Measurements from ENCODE around the gene MINDY1.
A peak's percentile ranks its signal among the peaks of the same experiment; 100 is the strongest.

The MINDY1 gene

DNA sequence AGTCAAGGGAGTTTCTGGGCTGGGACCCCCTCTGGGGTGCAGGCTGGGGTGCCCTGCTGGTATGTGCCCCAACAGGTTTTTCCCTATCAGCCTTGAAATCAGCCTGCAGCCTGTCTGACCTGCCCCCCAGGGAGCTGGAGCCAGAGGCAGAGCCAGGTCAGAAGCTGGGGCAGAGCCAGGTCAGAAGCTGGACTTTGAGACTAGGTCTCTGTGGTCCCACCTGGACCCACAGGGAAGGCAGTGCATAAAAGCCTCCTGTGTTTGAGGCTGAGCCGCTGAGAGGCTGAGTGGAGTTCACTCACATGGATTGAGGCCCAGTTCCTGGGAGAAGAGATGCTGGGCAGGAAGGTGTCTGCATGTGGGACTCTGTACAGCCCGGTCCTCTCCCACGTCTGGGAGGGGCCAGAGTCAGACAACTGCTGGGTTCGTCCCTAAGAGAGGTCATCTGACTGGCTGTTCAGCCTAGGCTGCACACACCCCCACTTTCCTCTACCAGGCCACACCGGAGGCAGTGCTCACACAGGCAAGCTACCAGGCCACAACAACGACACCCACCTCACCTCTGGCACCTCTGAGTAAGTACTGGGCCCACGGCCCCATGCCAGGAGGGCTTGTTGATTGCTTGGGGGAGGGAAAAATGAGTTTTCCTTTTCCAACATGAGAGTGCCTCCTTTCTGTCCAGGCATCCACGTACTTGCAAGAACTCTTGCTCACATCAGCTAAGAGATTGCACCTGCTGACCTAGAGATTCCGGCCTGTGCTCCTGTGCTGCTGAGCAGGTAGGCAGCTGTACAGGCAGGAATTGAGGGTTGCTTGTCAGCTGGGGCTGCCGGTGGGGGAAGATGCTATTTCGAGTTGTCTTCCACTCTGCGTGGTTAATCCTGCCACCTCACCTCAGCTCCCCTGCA is 24.6 kb downstream of the MINDY1 start, which contains the start of gene ANXA9:
TSS of gene ANXA9 (plus strand) at position 488 of the 908 bp plus-strand sequence. CDS start 814 bp downstream, outside the sequence.
- FAIRE-seq = no peak

GRCh38 chr1:150981177-150981804 is 25.4 kb downstream of the MINDY1 start:
- FAIRE-seq = no peak

- FAIRE-seq = peak; percentile 96
Observed at GRCh38 chr1:150979092-150980056, 27.3 kb downstream of the MINDY1 start.

DNA sequence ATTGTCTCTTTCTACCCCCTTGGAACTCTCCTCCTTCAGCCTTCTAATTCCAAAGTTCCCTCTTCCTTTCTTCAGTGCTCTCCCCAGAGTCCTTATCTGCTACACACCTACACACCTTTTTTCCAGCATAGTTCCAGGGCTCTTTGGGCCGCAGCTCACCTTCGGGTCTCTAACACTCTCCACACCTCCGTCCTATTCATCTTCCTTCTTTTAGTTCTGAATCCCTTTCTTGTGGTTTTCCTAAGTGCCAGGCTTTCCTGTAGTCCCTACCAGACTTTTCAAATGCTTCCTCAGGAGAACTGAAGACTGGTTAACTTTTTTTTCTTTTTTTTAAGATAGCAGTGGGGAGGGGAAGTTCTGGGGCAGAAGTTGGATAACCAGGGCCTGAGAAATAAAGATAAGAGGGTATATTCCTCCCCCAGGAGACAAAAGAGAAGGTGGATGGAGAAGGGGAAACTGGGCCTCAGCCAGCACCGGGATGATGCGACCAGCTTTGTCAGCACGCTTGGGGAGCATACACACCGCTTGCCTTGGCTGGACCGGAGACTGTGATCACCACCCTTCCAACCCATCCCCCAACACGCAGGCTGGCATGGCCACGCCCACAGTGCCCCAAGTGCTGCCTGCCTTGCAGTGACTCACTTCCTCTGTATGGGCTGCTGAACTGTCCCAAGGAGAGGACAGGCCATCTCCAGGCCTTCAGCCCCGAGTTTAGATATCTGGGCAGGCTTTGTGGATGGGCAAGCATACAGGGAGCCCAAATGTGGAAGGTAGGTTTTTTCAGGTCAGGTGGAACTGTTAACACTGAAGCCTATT is 29.6 kb downstream of the MINDY1 start:
- peak; percentile 65 for FAIRE-seq

GRCh38 chr1:150976401-150976821 is 30.3 kb downstream of the MINDY1 start:
- FAIRE-seq = no peak

DNA sequence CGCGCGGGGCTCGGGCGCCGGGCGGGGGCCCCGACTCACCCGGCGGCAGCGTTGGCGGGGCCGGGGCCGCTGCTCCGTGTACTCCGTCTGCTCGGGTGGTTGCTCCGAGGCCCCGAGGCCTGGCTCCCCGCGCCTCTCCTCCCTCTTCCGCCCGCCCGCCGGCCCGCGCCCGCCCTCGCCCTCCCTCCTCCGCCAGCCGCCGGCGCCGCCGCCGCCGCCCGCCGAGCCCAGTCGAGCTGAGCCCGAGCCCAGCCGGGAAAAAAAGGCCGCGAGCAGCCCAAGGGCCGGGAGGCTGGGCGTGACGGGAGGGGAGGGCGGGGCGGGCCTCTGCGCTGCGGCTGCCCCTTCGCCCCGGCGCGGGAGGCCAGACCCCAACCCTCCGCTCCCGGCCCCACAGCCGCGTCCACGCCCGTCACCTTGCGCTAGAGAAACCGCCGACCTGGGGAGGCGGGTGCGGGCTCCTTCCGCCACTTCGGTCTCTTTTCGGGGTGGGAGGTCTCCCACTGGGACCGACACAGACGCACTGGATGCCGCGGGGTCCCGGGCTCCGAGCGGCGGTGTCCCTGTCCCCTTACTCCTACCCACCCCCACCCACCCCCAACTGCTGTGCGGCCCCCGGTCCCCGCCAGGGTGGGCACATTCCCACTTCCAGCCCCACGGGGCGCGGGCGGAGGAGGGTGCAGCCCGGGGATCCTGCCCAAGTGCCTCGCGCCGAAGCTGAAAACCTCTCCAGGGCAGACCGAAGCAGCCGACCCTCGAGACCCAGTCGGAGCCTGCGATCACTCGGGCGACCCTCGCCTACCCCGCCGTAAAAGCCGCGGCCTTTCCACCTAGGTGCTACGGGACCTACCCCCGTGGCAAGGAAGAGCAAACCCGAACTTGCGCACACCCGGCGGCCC is 31.9 kb downstream of the MINDY1 start, which contains the start of gene CERS2:
TSS of gene CERS2 (minus strand) at position 256 of the 899 bp plus-strand sequence. CDS start 5,745 bp downstream, outside the sequence.
- FAIRE-seq = no peak

DNA sequence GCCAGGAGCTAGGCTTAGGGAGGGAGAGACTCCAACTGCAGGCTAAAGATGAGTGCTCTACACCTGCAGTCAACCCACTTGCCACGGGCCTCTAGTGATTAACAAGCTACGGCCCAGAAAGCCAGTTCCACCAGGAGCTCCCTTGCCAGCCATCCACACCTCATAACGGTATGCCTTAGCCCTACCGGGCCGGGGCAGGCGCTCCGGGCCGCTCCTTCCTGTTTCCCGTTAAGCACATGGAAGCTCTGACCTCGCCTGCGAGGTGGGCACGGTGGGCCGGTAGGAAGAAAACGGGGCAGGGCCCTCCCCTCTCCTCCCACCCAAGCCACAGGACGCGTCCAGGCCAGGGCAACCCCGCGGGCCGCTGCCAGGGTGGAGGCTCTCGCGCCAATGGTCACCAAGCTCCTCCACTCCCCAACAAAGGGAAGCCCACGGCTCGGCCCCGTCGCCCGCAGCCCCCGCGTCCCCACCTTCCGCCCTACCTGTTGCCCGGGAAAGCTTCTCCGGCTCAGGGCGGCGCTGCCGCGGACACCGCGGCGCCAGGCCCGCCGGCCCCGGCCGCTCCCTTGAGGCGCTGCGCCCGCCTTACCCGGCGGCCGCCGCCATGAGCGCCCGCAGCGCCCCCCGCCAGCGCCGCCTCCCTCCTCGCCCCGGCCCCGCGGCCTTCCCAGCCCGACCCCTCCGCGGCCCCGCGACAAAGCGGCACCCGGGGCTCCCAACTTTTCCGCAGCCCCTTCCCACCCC is 32.7 kb downstream of the MINDY1 start:
- FAIRE-seq = no peak

DNA sequence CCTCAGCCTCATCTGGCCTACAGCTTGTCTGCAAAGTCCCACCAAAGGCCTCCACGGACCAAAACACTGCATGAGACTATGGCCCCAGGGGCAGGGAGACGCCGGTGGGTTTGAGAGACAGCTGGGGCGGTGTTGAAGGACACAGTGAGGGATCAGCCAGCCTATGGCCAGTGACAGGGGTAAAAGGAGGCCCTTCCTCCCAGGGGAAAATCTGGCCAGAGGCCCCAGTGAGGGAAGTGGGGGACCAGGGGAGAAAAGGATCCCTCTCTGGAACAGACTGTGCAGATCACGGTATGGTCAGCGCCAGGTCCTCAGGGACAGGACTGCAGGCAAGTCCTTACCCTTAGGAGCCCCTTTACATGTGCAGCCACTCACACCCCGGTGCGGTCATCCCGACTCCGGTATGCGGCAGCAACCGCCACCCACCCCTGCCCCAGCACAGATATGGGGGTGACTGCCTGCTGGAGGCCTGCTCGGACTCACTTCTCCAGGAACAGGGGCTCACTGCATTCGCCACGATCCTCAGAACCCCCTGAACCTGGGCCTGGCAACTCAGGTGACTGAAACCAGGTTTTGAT is 33.4 kb downstream of the MINDY1 start:
- FAIRE-seq = no peak

DNA sequence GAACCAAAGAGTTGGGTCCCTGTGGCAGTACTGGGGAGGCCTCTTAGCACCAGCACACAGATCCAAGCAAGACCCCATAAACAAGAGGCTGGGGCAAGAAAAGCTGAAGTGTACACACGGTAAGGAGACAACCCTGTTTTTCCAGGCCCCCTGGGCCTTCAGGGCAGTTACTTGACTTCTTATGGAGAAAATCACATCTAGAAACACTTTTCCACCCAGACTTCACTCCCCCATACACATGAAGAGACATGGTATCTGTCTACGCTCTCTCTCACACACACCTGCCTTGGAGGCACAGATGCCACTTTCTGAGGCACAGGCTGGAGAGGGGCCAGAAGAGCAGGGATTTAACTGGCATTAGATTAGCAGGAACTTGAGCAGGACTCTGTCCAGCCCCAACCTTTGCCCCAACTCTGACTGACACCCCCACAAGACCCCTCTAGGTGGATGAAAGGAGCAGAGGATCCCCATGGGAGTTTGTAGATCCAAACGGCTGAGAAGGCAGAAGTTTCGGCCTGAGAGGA is 34.2 kb downstream of the MINDY1 start:
- FAIRE-seq = no peak

DNA sequence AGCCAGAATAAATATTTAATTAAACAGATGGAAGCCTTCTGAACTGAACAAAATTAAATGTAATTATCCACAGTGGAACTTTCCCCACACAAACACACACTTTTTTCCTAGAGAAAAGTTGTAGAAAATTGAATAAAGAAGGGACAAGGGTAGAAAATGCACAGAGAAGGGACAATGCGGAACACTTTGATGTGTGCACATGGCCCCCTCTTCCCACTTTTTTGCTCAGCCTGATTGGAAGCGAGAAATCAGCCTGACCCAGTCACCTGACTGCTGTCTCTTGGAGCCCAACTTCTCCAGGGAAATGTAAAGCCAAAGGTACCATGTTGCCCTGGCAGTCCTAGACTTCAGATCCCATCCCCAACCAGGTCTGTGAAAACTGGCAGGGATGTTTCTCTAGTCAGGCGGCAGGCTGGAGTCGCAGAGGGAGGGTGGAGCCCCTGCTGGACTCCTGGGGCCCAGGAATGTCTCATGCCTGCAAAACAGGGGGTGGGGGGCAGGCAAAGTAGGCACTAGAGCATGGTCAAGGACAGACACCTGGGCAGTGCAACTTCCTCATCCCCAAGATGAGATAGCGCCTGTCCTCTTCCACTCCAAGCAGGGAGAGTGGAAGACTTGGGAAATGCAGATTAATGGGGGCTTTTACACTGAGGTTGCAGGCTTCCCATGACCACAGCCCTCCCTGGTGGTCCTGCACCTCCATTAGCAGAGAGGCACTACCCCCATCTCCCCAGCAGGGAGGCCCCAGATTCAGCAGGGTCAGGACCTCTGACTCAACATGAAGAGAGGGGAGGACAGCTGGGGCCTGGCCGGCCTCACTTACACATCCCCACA is 34.9 kb downstream of the MINDY1 start:
- no peak for FAIRE-seq

GRCh38 chr1:150970808-150971582 is 35.7 kb downstream of the MINDY1 start:
- FAIRE-seq = no peak

- FAIRE-seq = no peak
Observed at GRCh38 chr1:150969626-150970025, 37.1 kb downstream of the MINDY1 start.

GRCh38 chr1:150968491-150968890 is 38.2 kb downstream of the MINDY1 start:
- FAIRE-seq = no peak

GRCh38 chr1:150967936-150968335 is 38.8 kb downstream of the MINDY1 start:
- FAIRE-seq = no peak

DNA sequence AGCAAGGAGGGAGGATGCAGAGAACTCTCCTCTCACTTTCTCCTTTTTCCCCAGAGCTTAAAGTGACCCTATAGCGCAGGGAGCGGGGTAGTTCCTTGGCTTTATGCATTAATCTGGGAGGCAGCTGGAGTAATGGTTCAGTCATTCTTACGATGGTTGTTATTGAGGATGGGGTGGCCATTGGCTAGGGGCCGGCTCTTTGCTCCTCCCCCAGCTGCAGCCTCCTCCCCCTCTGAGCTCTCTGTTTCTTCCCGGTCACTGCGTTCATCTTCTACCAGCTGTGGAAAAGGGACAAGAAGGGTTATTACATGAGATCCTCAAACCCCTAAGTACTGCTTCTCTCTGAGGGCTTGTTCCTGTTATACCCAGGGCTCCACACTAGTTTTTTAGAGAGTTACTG is 40.7 kb downstream of the MINDY1 start:
- no peak for FAIRE-seq

- FAIRE-seq = no peak
Observed at GRCh38 chr1:150965605-150966004, 41.1 kb downstream of the MINDY1 start.

GRCh38 chr1:150964164-150964489 is 42.6 kb downstream of the MINDY1 start:
- no peak for FAIRE-seq

All from TTC549 (cell line).